T-cell (primary cell): Measurements from ENCODE around the gene PPP2R5E. TPM values are rescaled to one million over a fixed set of nuclear protein-coding genes. Genes with fewer than 3 reads are reported as not detected.
A peak's percentile ranks its signal among the peaks of the same experiment; 100 is the strongest.

ENCODE experiments used
- ATAC-seq, 4 experiments: fragments of 200-7000 bp in 3 of 4; fragments of 150-1000 bp in 1 of 4; cut with Tn5 transposase; replicated peaks in 1 of 4; 1 replicate in 3 of 4; 2 replicates in 1 of 4; pipeline ENCODE4 v1.10.0; 2021; ENCODE audit warnings: moderate library complexity in 3 of 4, mild to moderate bottlenecking in 2 of 4, moderate number of reproducible peaks in 1 of 4
- CTCF ChIA-PET, 2 donors: fragments of 300-600 bp; sonication (Branson Sonifier 250); formaldehyde crosslinking; loops; one replicate each; lab custom pipeline; 2022; ENCODE audit warnings: antibody characterized with exemption in 2 of 2; lab: Charles Lee
- POLR2A ChIA-PET, 2 donors: fragments of 300-600 bp; sonication (Branson Sonifier 250); formaldehyde crosslinking; loops; one replicate each; lab custom pipeline; 2022; ENCODE audit warnings: antibody characterized with exemption in 2 of 2; lab: Charles Lee
- DNase-seq, 35 experiments: peaks; one replicate each; pipeline versions ENCODE4 v3.0.0 to v3.0.0-alpha.2; 2013 to 2023
- H3K27ac ChIP-seq: one replicate; pipeline ENCODE4 v1.5.1; 2013; ENCODE audit warnings: low read length
- H3K27me3 ChIP-seq, 2 experiments: replicated peaks in 1 of 2; 1 replicate in 1 of 2; 2 replicates in 1 of 2; pipeline versions ENCODE4 v1.6.1 to v1.7.0; 2013; ENCODE audit warnings: low read length in 1 of 2, mixed read lengths in 1 of 2; ENCODE audit not compliant: control insufficient read depth in 2 of 2, insufficient read depth in 2 of 2; ENCODE audit errors: extremely low read depth in 1 of 2
- H3K36me3 ChIP-seq, 2 donors: 1 replicate in 1 of 2; 2 replicates in 1 of 2; pipeline versions ENCODE4 v1.6.1 to v1.7.0; 2013; ENCODE audit warnings: low read length in 1 of 2; ENCODE audit not compliant: control insufficient read depth in 2 of 2, insufficient read depth in 1 of 2; ENCODE audit errors: extremely low read depth in 1 of 2
- H3K4me1 ChIP-seq, 2 experiments: 1 replicate in 1 of 2; 2 replicates in 1 of 2; pipeline versions ENCODE4 v1.6.1 to v1.7.0; 2013; ENCODE audit warnings: low read length in 2 of 2, mixed read lengths in 1 of 2; ENCODE audit not compliant: insufficient read depth in 2 of 2, control insufficient read depth in 1 of 2; ENCODE audit errors: extremely low read depth in 1 of 2
- H3K4me3 ChIP-seq, 2 donors: 1 replicate in 1 of 2; 2 replicates in 1 of 2; pipeline versions ENCODE4 v1.5.1 to v1.7.0; 2013; ENCODE audit warnings: mild to moderate bottlenecking in 2 of 2, low read length in 1 of 2, moderate library complexity in 1 of 2; ENCODE audit not compliant: control insufficient read depth in 1 of 2; ENCODE audit errors: extremely low read depth in 1 of 2
- H3K9me3 ChIP-seq: 2 replicates; pipeline ENCODE4 v1.7.0; 2013
- H3K27ac Mint-ChIP-seq, 2 donors: one replicate each; pipeline ENCODE4 v1.8.0; 2020 to 2021; ENCODE audit warnings: mild to moderate bottlenecking in 2 of 2, mixed read lengths in 2 of 2
- H3K27me3 Mint-ChIP-seq, 2 donors: one replicate each; pipeline ENCODE4 v1.8.0; 2021 to 2022; ENCODE audit warnings: mixed read lengths in 2 of 2
- H3K36me3 Mint-ChIP-seq: one replicate; pipeline ENCODE4 v1.8.0; 2021; ENCODE audit warnings: mixed read lengths
- H3K4me1 Mint-ChIP-seq, 3 donors: one replicate each; pipeline ENCODE4 v1.8.0; 2020 to 2022; ENCODE audit warnings: mixed read lengths in 3 of 3, mild to moderate bottlenecking in 1 of 3
- H3K4me3 Mint-ChIP-seq, 3 donors: one replicate each; pipeline ENCODE4 v1.8.0; 2020 to 2022; ENCODE audit warnings: mild to moderate bottlenecking in 3 of 3, mixed read lengths in 3 of 3, moderate library complexity in 3 of 3
- H3K9me3 Mint-ChIP-seq, 3 donors: one replicate each; pipeline ENCODE4 v1.8.0; 2020 to 2022; ENCODE audit warnings: mixed read lengths in 3 of 3
- WGBS: methylation state at CpG from one replicate; pipeline ENCODE4 v1.1.5; 2013; ENCODE audit warnings: missing lambda C conversion rate; ENCODE audit not compliant: insufficient coverage; 5-methylcytosine and 5-hydroxymethylcytosine counted together
- total RNA-seq, 35 experiments: library from RNA in 6 of 35; stranded (reverse) in 6 of 35; fragments of 120-200 nt in 1 of 35; gene quantifications; one replicate each; pipeline versions ENCODE4 v1.2.1 to v1.2.4 and lab custom pipeline; 2013 to 2026

Gene PPP2R5E
- total RNA-seq, 5 donors from 2014 or later (not counting 1 experiment from before 2014, with no cell fraction given): 35.5 to 45.1 (median 40.6) TPM

GRCh38 chr14:63545431-63545830, 2.3 kb upstream of the PPP2R5E start:
- Mint-ChIP-seq H3K27me3 (no peaks in the 10 kb centered on the region), H3K27ac (no peak overlapping the region), H3K4me1 (peaks cover 29 to 39% (median 33%) of the 10 kb centered on the region in 3 donors), H3K36me3 (peaks cover 3% of the 10 kb centered on the region), H3K4me3 (no peak overlapping the region), H3K9me3 (no peaks in the 10 kb centered on the region)
- Histone ChIP-seq H3K4me3 (no peak overlapping the region), H3K27ac (no peak overlapping the region), H3K4me1 (peaks cover 0 to 11% of the 10 kb centered on the region in 2 experiments), H3K27me3 (no peaks in the 10 kb centered on the region), H3K9me3 (no peaks in the 10 kb centered on the region), H3K36me3 (no peaks in the 10 kb centered on the region)
- ChIA-PET CTCF (no interaction called here), POLR2A (no interaction called here)
- ATAC-seq: no peak
- no CpG with 5 or more reads among the region's 3 CpGs for WGBS
- DNase-seq: no peak

DNA sequence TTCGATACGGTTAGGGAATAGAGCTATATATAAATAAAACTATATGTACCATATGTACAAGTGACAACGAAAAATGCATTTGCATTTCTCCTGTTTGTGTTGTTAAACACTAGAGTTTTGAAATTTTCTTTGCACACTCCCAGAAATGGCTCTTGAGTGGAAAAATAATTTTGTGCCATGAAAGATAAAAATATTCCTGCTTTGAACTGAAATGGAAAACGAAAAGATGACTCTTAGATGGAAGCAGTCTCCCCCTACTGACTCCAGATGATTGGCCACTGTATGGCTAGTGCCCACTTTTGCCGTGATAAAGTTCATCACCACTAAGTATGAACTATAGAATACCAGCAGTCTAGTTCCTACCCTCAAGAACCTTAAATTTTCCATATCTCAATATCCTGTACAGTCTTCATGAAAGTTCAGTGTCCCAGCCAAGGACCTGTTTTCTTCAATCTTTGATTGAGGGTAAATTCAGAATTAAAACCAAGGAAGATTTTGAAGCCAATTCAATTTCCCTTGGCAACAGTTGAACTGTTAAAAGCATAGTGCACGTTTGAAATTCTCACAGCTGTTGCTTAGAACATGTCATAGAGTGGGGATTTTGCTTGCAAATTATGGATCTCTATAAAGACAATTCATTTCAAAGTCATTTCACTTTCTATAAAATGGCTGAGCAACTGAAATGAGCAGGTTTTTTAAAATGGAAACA, 1.6 kb upstream of the PPP2R5E start:
- DNase-seq: no peak
- peaks cover 3% of the 10 kb centered on the region for H3K36me3 Mint-ChIP-seq
- H3K27ac Mint-ChIP-seq: no peak overlapping the region
- peaks cover 29 to 44% (median 33%) of the 10 kb centered on the region in 3 donors for H3K4me1 Mint-ChIP-seq
- H3K27me3 Mint-ChIP-seq: no peaks in the 10 kb centered on the region
- H3K9me3 ChIP-seq: no peaks in the 10 kb centered on the region
- peaks cover 0 to 2% of the 10 kb centered on the region in 2 donors for H3K36me3 ChIP-seq
- ChIA-PET POLR2A (interaction anchor here in 1 of 2 donors (2.4 kb wide), 1 partner anchor 97 kb away, joined by 15 read pairs; the partner anchor contains the start of gene WDR89), CTCF (interaction anchor here (0.5 to 0.9 kb wide), 3 partner anchors 156 to 1520 kb away, joined by 3 to 4 read pairs (median 3); no protein-coding TSS in a partner anchor)
- 100% methylated on average over 1 of the region's 6 CpGs for WGBS
- no peaks in the 10 kb centered on the region for H3K9me3 Mint-ChIP-seq
- H3K4me3 Mint-ChIP-seq: peak overlapping the region; percentile 44 to 99 (median 96)
- ATAC-seq: no peak
- no peak overlapping the region for H3K27ac ChIP-seq
- H3K4me1 ChIP-seq: peaks cover 0 to 11% of the 10 kb centered on the region in 2 experiments
- H3K4me3 ChIP-seq: no peak overlapping the region
- no peaks in the 10 kb centered on the region for H3K27me3 ChIP-seq

- under 1% methylated on average over 16 of the region's 22 CpGs for WGBS
Observed at GRCh38 chr14:63543826-63544406, 739 bp upstream of the PPP2R5E start.

GRCh38 chr14:63542231-63542999, 762 bp downstream of the PPP2R5E start:
- DNase-seq (peak in 6 of 35 experiments; percentile 0 to 11 (median 4)), ATAC-seq (no peak)
- Mint-ChIP-seq H3K4me3 (peak overlapping the region; percentile 96 to 99 (median 96)), H3K9me3 (no peaks in the 10 kb centered on the region), H3K36me3 (peaks cover 15% of the 10 kb centered on the region), H3K27ac (peak overlapping the region in 1 of 2 donors; percentile 68), H3K27me3 (no peaks in the 10 kb centered on the region), H3K4me1 (peaks cover 39 to 56% (median 46%) of the 10 kb centered on the region in 3 donors)
- CTCF ChIA-PET: interaction anchor here in 1 of 2 donors (0.7 to 1.6 kb wide), 3 partner anchors 99 to 108 kb away, joined by 3 to 4 read pairs (median 3); partner anchors contain the start of gene WDR89
- Histone ChIP-seq H3K27ac (no peak overlapping the region), H3K4me1 (peaks cover 0 to 11% of the 10 kb centered on the region in 2 experiments), H3K36me3 (peaks cover 5 to 20% of the 10 kb centered on the region in 2 donors), H3K9me3 (no peaks in the 10 kb centered on the region), H3K4me3 (peak overlapping the region; percentile 74 to 80), H3K27me3 (no peaks in the 10 kb centered on the region)
- POLR2A ChIA-PET: interaction anchor here (0.6 to 2.4 kb wide), 4 partner anchors 18 to 101 kb away, joined by 3 to 15 read pairs (median 4); partner anchors contain the start of gene WDR89 (in 1 of the 2)
- WGBS: 2% methylated on average over 32 of the region's 46 CpGs

More at GRCh38 chr14:63543826-63544406, 739 bp upstream of the PPP2R5E start:
- Histone ChIP-seq H3K4me1 (peaks cover 0 to 11% of the 10 kb centered on the region in 2 experiments), H3K4me3 (peak overlapping the region; percentile 74 to 80), H3K27me3 (no peaks in the 10 kb centered on the region), H3K9me3 (no peaks in the 10 kb centered on the region), H3K36me3 (peaks cover 3 to 9% of the 10 kb centered on the region in 2 donors), H3K27ac (peak overlapping the region; percentile 77)
- no peaks in the 10 kb centered on the region for H3K9me3 Mint-ChIP-seq
- peak overlapping the region; percentile 96 to 99 (median 96) for H3K4me3 Mint-ChIP-seq
- CTCF ChIA-PET: interaction anchor here (0.5 to 1.3 kb wide), 8 partner anchors 10 to 1519 kb away, joined by 3 to 4 read pairs (median 4); no protein-coding TSS in a partner anchor
- POLR2A ChIA-PET: interaction anchor here (0.5 to 2.4 kb wide), 6 partner anchors 92 to 1522 kb away, joined by 3 to 15 read pairs (median 4); partner anchors contain the start of gene WDR89 (in 2 of the 2)
- no peak for DNase-seq
- peak overlapping the region; percentile 91 to 94 for H3K27ac Mint-ChIP-seq
- peaks cover 35 to 52% (median 40%) of the 10 kb centered on the region in 3 donors for H3K4me1 Mint-ChIP-seq
- H3K27me3 Mint-ChIP-seq: no peaks in the 10 kb centered on the region
- peak in 3 of 4 experiments; percentile 15 to 37 (median 26) for ATAC-seq
- peaks cover 10% of the 10 kb centered on the region for H3K36me3 Mint-ChIP-seq

- Histone ChIP-seq H3K36me3 (peaks cover 11 to 49% of the 10 kb centered on the region in 2 donors), H3K4me3 (no peak overlapping the region), H3K27me3 (no peaks in the 10 kb centered on the region), H3K4me1 (peaks cover 0 to 3% of the 10 kb centered on the region in 2 experiments), H3K27ac (no peak overlapping the region), H3K9me3 (no peaks in the 10 kb centered on the region)
- ATAC-seq (no peak), DNase-seq (no peak)
- no peak overlapping the region for H3K4me3 Mint-ChIP-seq
- peaks cover 51% of the 10 kb centered on the region for H3K36me3 Mint-ChIP-seq
- no peak overlapping the region for H3K27ac Mint-ChIP-seq
- no peaks in the 10 kb centered on the region for H3K9me3 Mint-ChIP-seq
- ChIA-PET POLR2A (no interaction called here), CTCF (no interaction called here)
- no peaks in the 10 kb centered on the region for H3K27me3 Mint-ChIP-seq
- peaks cover 34 to 44% (median 42%) of the 10 kb centered on the region in 3 donors for H3K4me1 Mint-ChIP-seq
Observed at GRCh38 chr14:63535918-63536317, 7.3 kb downstream of the PPP2R5E start.
